K562 (cell line): ENCODE results near the gene LZTR1. TPM values are rescaled to one million over a fixed set of nuclear protein-coding genes. Genes with fewer than 3 reads are reported as not detected.

ENCODE experiments used
- BRF1 ChIP-seq: IDR thresholded peaks from 3 replicates; pipeline ENCODE4 v1.6.1; 2011; ENCODE audit warnings: borderline replicate concordance, mild to moderate bottlenecking; ENCODE audit not compliant: insufficient read length; ENCODE audit errors: extremely low read depth
- CAMTA2 ChIP-seq: fragments of 250-450 bp; sonication (Bioruptor Pico); conservative IDR thresholded peaks from 2 replicates; pipeline ENCODE4 v1.5.1; 2022
- ERF ChIP-seq: fragments of 450-650 bp; formaldehyde crosslinking; IDR thresholded peaks from 2 replicates; pipeline ENCODE4 v1.4.0; 2020; ENCODE audit warnings: mild to moderate bottlenecking, mixed read lengths
- FOXK1 ChIP-seq: sonication (generic); formaldehyde crosslinking; IDR thresholded peaks from 2 replicates; pipeline ENCODE4 v1.8.0; 2022; ENCODE audit warnings: missing genetic modification reagents, mild to moderate bottlenecking, borderline replicate concordance
- HDAC8 ChIP-seq: fragments of 450-650 bp; IDR thresholded peaks from 2 replicates; pipeline ENCODE4 v1.6.1; 2016; ENCODE audit warnings: mild to moderate bottlenecking, missing genetic modification characterization, moderate library complexity, missing compliant biosample characterization
- HDGF ChIP-seq: fragments of 450-650 bp; IDR thresholded peaks from 2 replicates; pipeline ENCODE4 v1.6.1; 2016
- HNRNPUL1 ChIP-seq: fragments of 200-400 bp; formaldehyde crosslinking; IDR thresholded peaks from 2 replicates; pipeline ENCODE4 v1.6.1; 2017; ENCODE audit warnings: low read length
- HOXB6 ChIP-seq: fragments of 250-450 bp; sonication (Bioruptor Pico); IDR thresholded peaks from 2 replicates; pipeline ENCODE4 v1.5.1; 2022; ENCODE audit warnings: mild to moderate bottlenecking, borderline replicate concordance
- HSF4 ChIP-seq: fragments of 250-450 bp; sonication (Bioruptor Pico); IDR thresholded peaks from 2 replicates; pipeline ENCODE4 v2.1.2; 2022; ENCODE audit warnings: mild to moderate bottlenecking, moderate library complexity, borderline replicate concordance
- ILF3 ChIP-seq: fragments of 450-650 bp; IDR thresholded peaks from 2 replicates; pipeline ENCODE4 v1.6.1; 2018; ENCODE audit warnings: antibody characterized with exemption, mild to moderate bottlenecking, moderate library complexity, borderline replicate concordance
- JUN ChIP-seq, 2 experiments: sonication (generic) in 1 of 2; formaldehyde crosslinking in 1 of 2; IDR thresholded peaks; 2 replicates each; pipeline versions ENCODE4 v1.6.1 to v1.8.0; 2012 to 2022; ENCODE audit warnings: borderline replicate concordance in 2 of 2, mild to moderate bottlenecking in 2 of 2, improper control_type of control experiment in 1 of 2, low read depth in 1 of 2, low read length in 1 of 2, missing genetic modification reagents in 1 of 2
- KDM5B ChIP-seq: fragments of 200-600 bp; sonication (generic); IDR thresholded peaks from 2 replicates; pipeline ENCODE4 v1.6.1; 2012; ENCODE audit warnings: low read depth, mild to moderate bottlenecking, moderate library complexity, low read length, control low read depth, inconsistent platforms; ENCODE audit not compliant: insufficient replicate concordance
- MAZ ChIP-seq, 2 experiments: fragments of 450-650 bp in 1 of 2; sonication (generic) in 1 of 2; formaldehyde crosslinking; IDR thresholded peaks in 1 of 2; conservative IDR thresholded peaks in 1 of 2; 2 replicates each; pipeline versions ENCODE4 v1.4.0 to v1.5.0; 2020; ENCODE audit warnings: mild to moderate bottlenecking in 1 of 2, missing genetic modification reagents in 1 of 2
- MED1 ChIP-seq: sonication (generic); formaldehyde crosslinking; IDR thresholded peaks from 2 replicates; pipeline ENCODE4 v1.8.1; 2023; ENCODE audit warnings: missing genetic modification reagents, borderline replicate concordance
- NCOA4 ChIP-seq: fragments of 450-650 bp; IDR thresholded peaks from 2 replicates; pipeline ENCODE4 v1.6.1; 2018; ENCODE audit warnings: mild to moderate bottlenecking; ENCODE audit not compliant: partially characterized antibody
- NRF1 ChIP-seq, 2 experiments: fragments of 450-650 bp; IDR thresholded peaks in 1 of 2; conservative IDR thresholded peaks in 1 of 2; 2 replicates each; pipeline ENCODE4 v1.6.1; 2014; ENCODE audit warnings: mild to moderate bottlenecking in 2 of 2
- RHOXF2B ChIP-seq: fragments of 250-450 bp; sonication (Bioruptor Pico); conservative IDR thresholded peaks from 2 replicates; pipeline ENCODE4 v1.5.1; 2021
- SRSF9 ChIP-seq: fragments of 200-400 bp; formaldehyde crosslinking; IDR thresholded peaks from 2 replicates; pipeline ENCODE4 v1.6.1; 2017; ENCODE audit warnings: low read depth, low read length, borderline replicate concordance
- STAT5B ChIP-seq: fragments of 250-450 bp; sonication (Bioruptor Pico); IDR thresholded peaks from 2 replicates; pipeline ENCODE4 v1.8.0; 2021; ENCODE audit warnings: mild to moderate bottlenecking, inconsistent platforms
- ZNF586 ChIP-seq: fragments of 450-650 bp; formaldehyde crosslinking; conservative IDR thresholded peaks from 2 replicates; pipeline ENCODE4 v1.4.0; 2020; ENCODE audit warnings: mild to moderate bottlenecking, moderate library complexity
- polyA plus RNA-seq, 8 experiments: library from polyadenylated mRNA; depleted of rRNA in 4 of 8; stranded (reverse) in 5 of 8; unstranded in 3 of 8; fragments of >200 nt; fragmentation: Nextera tagmentation in 2 of 8; fragmentation: Illumina TruSeq in 1 of 8; extraction: Ambion mirVana in 2 of 8; extraction: Trizol in 1 of 8; gene quantifications; 2 replicates each; pipeline versions ENCODE4 v1.2.1 to v1.2.3, GENCODE V29; 2011 to 2014; ENCODE audit warnings: inconsistent platforms in 1 of 8, missing spikeins in 1 of 8
- total RNA-seq, 7 experiments: library from RNA; depleted of rRNA in 6 of 7; stranded (reverse); fragments of >200 nt in 6 of 7; fragmentation: Illumina TruSeq in 2 of 7; extraction: Trizol in 2 of 7; gene quantifications; 2 replicates each; pipeline versions ENCODE4 v1.2.1 to v1.2.3, GENCODE V29; 2011 to 2021; ENCODE audit warnings: low replicate concordance in 1 of 7
- TF ChIP-seq, protein P1 (sequence below): fragments of 200-400 bp; formaldehyde crosslinking; IDR thresholded peaks from 2 replicates; pipeline ENCODE4 v1.6.1; 2017; ENCODE audit warnings: mild to moderate bottlenecking, low read depth, low read length, moderate library complexity
- TF ChIP-seq, protein P2 (sequence below): fragments of 450-650 bp; formaldehyde crosslinking; IDR thresholded peaks from 2 replicates; pipeline ENCODE4 v1.4.0; 2020; ENCODE audit warnings: mild to moderate bottlenecking
- TF ChIP-seq, protein P3 (sequence below): sonication (generic); formaldehyde crosslinking; IDR thresholded peaks from 2 replicates; pipeline ENCODE4 v1.8.1; 2023; ENCODE audit warnings: mild to moderate bottlenecking, missing genetic modification reagents

LZTR1 gene
- total and polyA plus RNA-seq, 9 of the 15 experiments (the other 6 are each of a cell fraction or from before 2014, with no cell fraction given) = 2.2 to 135 (median 63.0) TPM

DNA sequence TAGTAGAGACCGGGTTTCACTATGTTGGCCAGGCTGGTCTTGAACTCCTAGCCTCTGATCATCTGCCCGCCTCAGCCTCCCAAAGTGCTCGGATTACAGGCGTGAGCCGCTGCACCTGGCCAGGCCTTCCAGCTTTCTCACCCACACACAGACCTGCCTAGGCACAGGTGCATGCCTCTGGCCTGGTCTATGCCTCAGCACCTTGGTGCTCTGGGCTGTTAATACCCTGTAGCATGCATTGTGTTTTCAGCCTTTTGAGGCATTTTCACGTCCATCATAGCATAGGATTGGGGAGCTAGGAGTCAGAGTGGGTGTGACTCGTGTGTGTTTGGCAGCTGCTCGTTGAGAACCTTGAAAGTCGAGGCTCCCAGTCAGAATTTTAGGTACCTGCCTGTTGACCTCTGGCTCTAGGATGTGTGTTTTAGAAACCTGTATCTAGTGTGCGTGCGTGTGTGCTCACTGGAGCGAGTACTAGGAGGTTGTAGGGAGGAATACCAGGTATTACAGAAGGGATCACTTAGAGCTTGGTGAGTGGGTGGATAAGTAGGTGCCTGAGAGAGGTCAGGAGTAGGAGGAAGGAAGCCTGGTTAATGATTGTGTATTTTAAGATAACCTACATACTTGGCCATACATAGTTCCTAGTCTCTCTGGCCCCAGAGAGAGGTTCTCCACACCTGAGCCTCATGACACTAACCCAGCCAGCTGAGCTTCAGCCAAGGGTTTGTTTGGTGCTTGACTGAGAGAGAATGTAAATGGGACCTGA lies 44.9 kb upstream of the LZTR1 start (continued):
- TF ChIP-seq, protein P1, sequence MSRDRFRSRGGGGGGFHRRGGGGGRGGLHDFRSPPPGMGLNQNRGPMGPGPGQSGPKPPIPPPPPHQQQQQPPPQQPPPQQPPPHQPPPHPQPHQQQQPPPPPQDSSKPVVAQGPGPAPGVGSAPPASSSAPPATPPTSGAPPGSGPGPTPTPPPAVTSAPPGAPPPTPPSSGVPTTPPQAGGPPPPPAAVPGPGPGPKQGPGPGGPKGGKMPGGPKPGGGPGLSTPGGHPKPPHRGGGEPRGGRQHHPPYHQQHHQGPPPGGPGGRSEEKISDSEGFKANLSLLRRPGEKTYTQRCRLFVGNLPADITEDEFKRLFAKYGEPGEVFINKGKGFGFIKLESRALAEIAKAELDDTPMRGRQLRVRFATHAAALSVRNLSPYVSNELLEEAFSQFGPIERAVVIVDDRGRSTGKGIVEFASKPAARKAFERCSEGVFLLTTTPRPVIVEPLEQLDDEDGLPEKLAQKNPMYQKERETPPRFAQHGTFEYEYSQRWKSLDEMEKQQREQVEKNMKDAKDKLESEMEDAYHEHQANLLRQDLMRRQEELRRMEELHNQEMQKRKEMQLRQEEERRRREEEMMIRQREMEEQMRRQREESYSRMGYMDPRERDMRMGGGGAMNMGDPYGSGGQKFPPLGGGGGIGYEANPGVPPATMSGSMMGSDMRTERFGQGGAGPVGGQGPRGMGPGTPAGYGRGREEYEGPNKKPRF = no peak
- peak; percentile 75 for TF ChIP-seq HDAC8
- no peak for TF ChIP-seq ERF (CRISPR knock-in tag)
- TF ChIP-seq KDM5B = peak; percentile 48
- TF ChIP-seq BRF1 = no peak
- TF ChIP-seq HNRNPUL1 = no peak
- no peak for TF ChIP-seq CAMTA2 (CRISPR knock-in tag)
- no peak for TF ChIP-seq JUN (IDR thresholded peaks at IDR 0.05; ENCODE audit: borderline replicate concordance, low read depth, low read length)
- TF ChIP-seq JUN (CRISPR knock-in tag; IDR thresholded peaks at IDR 0.05; ENCODE audit: borderline replicate concordance) = peak; percentile 54; the same call in 1 of the 2 replicates
- peak; percentile 94 for TF ChIP-seq FOXK1 (CRISPR knock-in tag)
- no peak for TF ChIP-seq NCOA4
- TF ChIP-seq, protein P2, sequence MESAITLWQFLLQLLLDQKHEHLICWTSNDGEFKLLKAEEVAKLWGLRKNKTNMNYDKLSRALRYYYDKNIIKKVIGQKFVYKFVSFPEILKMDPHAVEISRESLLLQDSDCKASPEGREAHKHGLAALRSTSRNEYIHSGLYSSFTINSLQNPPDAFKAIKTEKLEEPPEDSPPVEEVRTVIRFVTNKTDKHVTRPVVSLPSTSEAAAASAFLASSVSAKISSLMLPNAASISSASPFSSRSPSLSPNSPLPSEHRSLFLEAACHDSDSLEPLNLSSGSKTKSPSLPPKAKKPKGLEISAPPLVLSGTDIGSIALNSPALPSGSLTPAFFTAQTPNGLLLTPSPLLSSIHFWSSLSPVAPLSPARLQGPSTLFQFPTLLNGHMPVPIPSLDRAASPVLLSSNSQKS = no peak
- 0 out of 4 replicates have a peak, but pooled peaks of 1 of the 2 experiments have one; percentile 12 for TF ChIP-seq NRF1 (conservative IDR thresholded peaks at IDR 0.05 in 1 of 2, IDR thresholded peaks at IDR 0.05 in 1 of 2)
- no peak for TF ChIP-seq ILF3
- no peak for TF ChIP-seq HOXB6
- no peak for TF ChIP-seq ZNF586
- TF ChIP-seq, protein P3, sequence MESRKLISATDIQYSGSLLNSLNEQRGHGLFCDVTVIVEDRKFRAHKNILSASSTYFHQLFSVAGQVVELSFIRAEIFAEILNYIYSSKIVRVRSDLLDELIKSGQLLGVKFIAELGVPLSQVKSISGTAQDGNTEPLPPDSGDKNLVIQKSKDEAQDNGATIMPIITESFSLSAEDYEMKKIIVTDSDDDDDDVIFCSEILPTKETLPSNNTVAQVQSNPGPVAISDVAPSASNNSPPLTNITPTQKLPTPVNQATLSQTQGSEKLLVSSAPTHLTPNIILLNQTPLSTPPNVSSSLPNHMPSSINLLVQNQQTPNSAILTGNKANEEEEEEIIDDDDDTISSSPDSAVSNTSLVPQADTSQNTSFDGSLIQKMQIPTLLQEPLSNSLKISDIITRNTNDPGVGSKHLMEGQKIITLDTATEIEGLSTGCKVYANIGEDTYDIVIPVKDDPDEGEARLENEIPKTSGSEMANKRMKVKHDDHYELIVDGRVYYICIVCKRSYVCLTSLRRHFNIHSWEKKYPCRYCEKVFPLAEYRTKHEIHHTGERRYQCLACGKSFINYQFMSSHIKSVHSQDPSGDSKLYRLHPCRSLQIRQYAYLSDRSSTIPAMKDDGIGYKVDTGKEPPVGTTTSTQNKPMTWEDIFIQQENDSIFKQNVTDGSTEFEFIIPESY (CRISPR knock-in tag) = peak; percentile 73
- TF ChIP-seq MED1 (CRISPR knock-in tag) = peak; percentile 96
- TF ChIP-seq STAT5B (CRISPR knock-in tag) = no peak
- TF ChIP-seq MAZ (CRISPR knock-in tag; conservative IDR thresholded peaks at IDR 0.05 in 1 of 2, IDR thresholded peaks at IDR 0.05 in 1 of 2) = no peak
- TF ChIP-seq HDGF = peak; percentile 80; the same call in 1 of the 2 replicates
- no peak for TF ChIP-seq HSF4 (CRISPR knock-in tag)
- TF ChIP-seq SRSF9 = no peak
- TF ChIP-seq RHOXF2B (CRISPR knock-in tag) = no peak
